H1 (cell line): Measurements from ENCODE around the gene TP63. TPM values are rescaled to one million over a fixed set of nuclear protein-coding genes. Genes with fewer than 3 reads are reported as not detected.

Source experiments
- CTCF ChIA-PET: fragments of 300-600 bp; sonication (Branson Sonifier 250); formaldehyde crosslinking; loops from one replicate; lab custom pipeline; 2021; ENCODE audit not compliant: partially characterized antibody; lab: Charles Lee
- POLR2A ChIA-PET: fragments of 300-600 bp; sonication (Branson Sonifier 250); formaldehyde crosslinking; loops from one replicate; lab custom pipeline; 2021; ENCODE audit warnings: inconsistent platforms; ENCODE audit not compliant: partially characterized antibody; lab: Charles Lee
- DNase-seq, 2 experiments: peaks; one replicate each; pipeline versions ENCODE4 v3.0.0 to v3.0.0-alpha.2; 2010 to 2022; ENCODE audit warnings: low spot score in 2 of 2, low read depth in 1 of 2, mixed read lengths in 1 of 2
- FAIRE-seq: peaks from 2 replicates; lab custom pipeline; 2011; peaks lifted over from hg19 to GRCh38; lab: Jason Lieb, UNC
- H2AFZ ChIP-seq: 2 replicates; pipeline ENCODE4 v1.8.1; 2012; ENCODE audit warnings: low read length, inconsistent platforms
- H2AK5ac ChIP-seq: 2 replicates; pipeline ENCODE4 v1.6.1; 2013; ENCODE audit warnings: low read depth, low read length
- H2BK120ac ChIP-seq: replicated peaks from 2 replicates; pipeline ENCODE3; 2013; ENCODE audit warnings: low read depth, low read length, inconsistent platforms
- H2BK12ac ChIP-seq: 2 replicates; pipeline ENCODE4 v1.6.1; 2013; ENCODE audit warnings: low read depth, low read length
- H2BK15ac ChIP-seq: 2 replicates; pipeline ENCODE4 v1.6.1; 2013; ENCODE audit warnings: low read length
- H2BK20ac ChIP-seq: 2 replicates; pipeline ENCODE4 v1.6.1; 2013; ENCODE audit warnings: low read length
- H2BK5ac ChIP-seq: 2 replicates; pipeline ENCODE4 v1.6.1; 2013; ENCODE audit warnings: low read depth, low read length
- H3K14ac ChIP-seq: 2 replicates; pipeline ENCODE4 v1.6.1; 2013; ENCODE audit warnings: inconsistent platforms; ENCODE audit not compliant: insufficient read length
- H3K18ac ChIP-seq: 2 replicates; pipeline ENCODE4 v1.6.1; 2013; ENCODE audit warnings: low read length; ENCODE audit errors: extremely low read depth
- H3K23ac ChIP-seq: 2 replicates; pipeline ENCODE4 v1.6.1; 2013; ENCODE audit warnings: inconsistent platforms; ENCODE audit not compliant: insufficient read length
- H3K23me2 ChIP-seq: 2 replicates; pipeline ENCODE4 v1.6.1; 2013; ENCODE audit warnings: low read depth, low read length
- H3K27ac ChIP-seq: 2 replicates; pipeline ENCODE4 v1.6.1; 2011; ENCODE audit warnings: low read depth, low read length, inconsistent platforms
- H3K27me3 ChIP-seq, 4 experiments: replicated peaks in 1 of 4; 1 replicate in 1 of 4; 2 replicates in 3 of 4; pipeline versions ENCODE4 v1.6.1 to v1.8.1; 2011 to 2013; ENCODE audit warnings: low read length in 3 of 4, mild to moderate bottlenecking in 3 of 4, inconsistent platforms in 2 of 4, mixed read lengths in 2 of 4, moderate library complexity in 1 of 4; ENCODE audit not compliant: control insufficient read depth in 3 of 4, insufficient read depth in 3 of 4; ENCODE audit errors: extremely low read depth in 1 of 4
- H3K36me3 ChIP-seq, 4 experiments: 2 replicates each; pipeline versions ENCODE4 v1.6.1 to v1.8.1; 2011 to 2013; ENCODE audit warnings: mild to moderate bottlenecking in 4 of 4, low read length in 3 of 4, moderate library complexity in 2 of 4, control low read depth in 1 of 4, inconsistent platforms in 1 of 4; ENCODE audit not compliant: insufficient read depth in 4 of 4, control insufficient read depth in 2 of 4
- H3K4ac ChIP-seq: replicated peaks from 2 replicates; pipeline ENCODE3; 2013; ENCODE audit warnings: low read length, low read depth, mixed read lengths, inconsistent platforms; ENCODE audit not compliant: insufficient read length
- H3K4me1 ChIP-seq, 4 experiments: replicated peaks in 1 of 4; 1 replicate in 1 of 4; 2 replicates in 3 of 4; pipeline versions ENCODE4 v1.6.1 to v1.8.1; 2011 to 2013; ENCODE audit warnings: low read length in 3 of 4, inconsistent platforms in 2 of 4, mixed read lengths in 1 of 4; ENCODE audit not compliant: insufficient read depth in 4 of 4, control insufficient read depth in 3 of 4
- H3K4me2 ChIP-seq, 2 experiments: 2 replicates each; pipeline versions ENCODE4 v1.6.1 to v1.8.1; 2011 to 2013; ENCODE audit warnings: low read depth in 2 of 2, low read length in 2 of 2, control low read depth in 1 of 2, inconsistent platforms in 1 of 2, mild to moderate bottlenecking in 1 of 2; ENCODE audit not compliant: insufficient read depth in 1 of 2
- H3K4me3 ChIP-seq, 4 experiments: fragments of 200-600, 300-600 bp in 1 of 4; sonication (generic), shearing (Covaris generic), sonication (Bioruptor Twin) in 1 of 4; 2 replicates each; pipeline versions ENCODE4 v1.5.1 to v1.8.1; 2011 to 2016; ENCODE audit warnings: low read length in 4 of 4, low read depth in 3 of 4, control low read depth in 2 of 4, inconsistent platforms in 2 of 4, mild to moderate bottlenecking in 2 of 4, mixed read lengths in 1 of 4, moderate library complexity in 1 of 4; ENCODE audit not compliant: insufficient read depth in 2 of 4; ENCODE audit errors: extremely low read depth in 1 of 4
- H3K56ac ChIP-seq: replicated peaks from 2 replicates; pipeline ENCODE3; 2013; ENCODE audit warnings: low read depth, mild to moderate bottlenecking, mixed read lengths, low read length, inconsistent platforms; ENCODE audit not compliant: insufficient read length
- H3K79me1 ChIP-seq: 2 replicates; pipeline ENCODE4 v1.6.1; 2013; ENCODE audit warnings: low read depth, low read length, control low read depth
- H3K79me2 ChIP-seq, 2 experiments: 2 replicates each; pipeline versions ENCODE4 v1.6.1 to v1.8.1; 2012 to 2013; ENCODE audit warnings: low read length in 2 of 2, mild to moderate bottlenecking in 2 of 2, inconsistent platforms in 1 of 2; ENCODE audit not compliant: insufficient read depth in 2 of 2, control insufficient read depth in 1 of 2
- H3K9ac ChIP-seq, 4 experiments: replicated peaks in 1 of 4; 1 replicate in 1 of 4; 2 replicates in 3 of 4; pipeline versions ENCODE4 v1.6.1 to v1.8.1; 2011 to 2013; ENCODE audit warnings: low read depth in 3 of 4, low read length in 3 of 4, control low read depth in 2 of 4, mild to moderate bottlenecking in 2 of 4, moderate library complexity in 2 of 4, inconsistent platforms in 1 of 4; ENCODE audit errors: extremely low read depth in 1 of 4
- H3K9me3 ChIP-seq, 2 experiments: 2 replicates each; pipeline versions ENCODE4 v1.6.1 to v1.8.1; 2012 to 2013; ENCODE audit warnings: mild to moderate bottlenecking in 2 of 2, moderate library complexity in 2 of 2, control low read depth in 1 of 2, inconsistent platforms in 1 of 2, low read depth in 1 of 2, low read length in 1 of 2, mixed read lengths in 1 of 2; ENCODE audit not compliant: insufficient read depth in 2 of 2
- H4K20me1 ChIP-seq, 2 experiments: replicated peaks in 1 of 2; 2 replicates each; pipeline versions ENCODE3 to v1.8.1; 2011 to 2013; ENCODE audit warnings: inconsistent platforms in 2 of 2, low read length in 2 of 2, mild to moderate bottlenecking in 1 of 2; ENCODE audit not compliant: insufficient read depth in 2 of 2, control insufficient read depth in 1 of 2
- H4K5ac ChIP-seq: 2 replicates; pipeline ENCODE4 v1.6.1; 2013; ENCODE audit warnings: low read length, low read depth, mixed read lengths, inconsistent platforms; ENCODE audit not compliant: insufficient read length
- H4K8ac ChIP-seq: 2 replicates; pipeline ENCODE4 v1.8.0; 2013; ENCODE audit warnings: mild to moderate bottlenecking, moderate library complexity, low read length, inconsistent platforms; ENCODE audit not compliant: insufficient read depth; ENCODE audit errors: extremely low read depth
- H4K91ac ChIP-seq: replicated peaks from 2 replicates; pipeline ENCODE3; 2013; ENCODE audit warnings: low read length, mixed read lengths, inconsistent platforms; ENCODE audit not compliant: insufficient read length
- RXRA ChIP-seq: IDR thresholded peaks from 2 replicates; pipeline ENCODE4 v1.6.1; 2011; ENCODE audit warnings: low read depth, mild to moderate bottlenecking, low read length, moderate library complexity; ENCODE audit not compliant: insufficient read depth
- long read RNA-seq, 2 experiments: library from RNA in 1 of 2; library from capped mRNA in 1 of 2; stranded (forward); transcript quantifications; one replicate each; pipeline ENCODE4 v2.0.0, GENCODE V29; 2021; ENCODE audit warnings: inconsistent platforms in 1 of 2
- polyA minus RNA-seq, 3 experiments: library from RNA; depleted of rRNA, polyadenylated mRNA; stranded (reverse); fragments of >200 nt; gene quantifications; 1 replicate in 2 of 3; 2 replicates in 1 of 3; pipeline ENCODE4 v1.2.3, GENCODE V29; 2011
- polyA plus RNA-seq, 7 experiments: library from polyadenylated mRNA; depleted of rRNA in 3 of 7; stranded (reverse) in 5 of 7; unstranded in 2 of 7; fragments of >200 nt in 5 of 7; fragments of 200-250 nt in 2 of 7; gene quantifications; 1 replicate in 5 of 7; 2 replicates in 1 of 7; 4 replicates in 1 of 7; pipeline versions ENCODE4 v1.2.1 to v1.2.3, GENCODE V29; 2011 to 2013; ENCODE audit warnings: missing spikeins in 2 of 7, mixed read lengths in 2 of 7
- total RNA-seq: library from RNA; stranded (reverse); fragmentation: NEBNext Ultra II Directional; extraction: Animal tissue kit (Norgen Biotek cat#: 25700); gene quantifications from 2 replicates; pipeline ENCODE4 v1.2.1, GENCODE V29; 2021

TP63 gene
- total RNA-seq: 0.06 TPM in 1 of 2 replicates, not detected in the other
- polyA plus RNA-seq (2011; rRNA removed): not detected in 2 replicates
- not detected for polyA plus RNA-seq (2011; cell fraction: cytosol; rRNA removed)
- 0.09 TPM for polyA plus RNA-seq (2011; cell fraction: nucleus; rRNA removed)
- polyA plus RNA-seq (2012, experiment 1 of 2): not detected in 4 replicates
- polyA plus RNA-seq (2012, experiment 2 of 2): not detected
- polyA plus RNA-seq (2013, experiment 1 of 2): 0.02 TPM
- 0.09 TPM for polyA plus RNA-seq (2013, experiment 2 of 2)
- polyA minus RNA-seq (2011; rRNA and poly(A)+ RNA removed): 0.09 TPM in 1 of 2 replicates, not detected in the other
- polyA minus RNA-seq (2011; cell fraction: cytosol; rRNA and poly(A)+ RNA removed): not detected
- not detected for polyA minus RNA-seq (2011; cell fraction: nucleus; rRNA and poly(A)+ RNA removed)
- long read RNA-seq, experiment 1: 0 reads
- long read RNA-seq, experiment 2: 0 reads

DNA sequence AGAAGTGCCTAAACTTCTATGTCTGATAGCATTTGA lies at the start of gene TP63:
TSS of gene TP63 (plus strand) at position 17 of the 36 bp plus-strand sequence. CDS start 127 bp downstream, outside the sequence.
- peak within 1 kb of the TSS; percentile 92 for H2AFZ ChIP-seq

More for the DNA sequence above, at the start of gene TP63:
- FAIRE-seq (no peak), DNase-seq (no peak)
- TF ChIP-seq RXRA: no peak
- H4K5ac ChIP-seq: no peak within 1 kb of the TSS
- no peak within 1 kb of the TSS for H3K4ac ChIP-seq
- no peak within 1 kb of the TSS for H3K56ac ChIP-seq
- ChIA-PET POLR2A (no interaction called here), CTCF (interaction anchor here (1.3 kb wide), 1 partner anchor 13 kb away, joined by 3 read pairs; no protein-coding TSS in a partner anchor)
- H3K23ac ChIP-seq: no peak within 1 kb of the TSS
- no peak within 1 kb of the TSS for H2BK120ac ChIP-seq
- no peak within 1 kb of the TSS for H2BK12ac ChIP-seq
- H3K4me3 ChIP-seq: no peak within 1 kb of the TSS
- H3K18ac ChIP-seq: no peak within 1 kb of the TSS
- H3K27me3 ChIP-seq: no peaks in the 10 kb centered on the region
- peaks cover 0 to 3% (median 1%) of the 10 kb centered on the region in 4 experiments; a peak in 2 of 7 replicates for H3K4me1 ChIP-seq
- no peaks in the 10 kb centered on the region for H3K79me1 ChIP-seq
- no peaks in the 10 kb centered on the region for H3K9me3 ChIP-seq
- H3K9ac ChIP-seq: no peak within 1 kb of the TSS
- H3K23me2 ChIP-seq: no peaks in the 10 kb centered on the region
- H3K36me3 ChIP-seq: no peaks in the 10 kb centered on the region
- H4K91ac ChIP-seq: peak within 1 kb of the TSS; percentile 55
- no peak within 1 kb of the TSS for H3K27ac ChIP-seq
- no peak within 1 kb of the TSS for H2BK20ac ChIP-seq
- H4K20me1 ChIP-seq: no peaks in the 10 kb centered on the region
- H4K8ac ChIP-seq: no peak within 1 kb of the TSS
- no peak within 1 kb of the TSS for H2AK5ac ChIP-seq
- H2BK15ac ChIP-seq: no peak within 1 kb of the TSS
- no peak within 1 kb of the TSS for H3K14ac ChIP-seq
- H3K79me2 ChIP-seq: no peaks in the 10 kb centered on the region
- H3K4me2 ChIP-seq: no peak within 1 kb of the TSS
- no peak within 1 kb of the TSS for H2BK5ac ChIP-seq
